ENCODE measurements around the gene SIPA1L3.

DNA sequence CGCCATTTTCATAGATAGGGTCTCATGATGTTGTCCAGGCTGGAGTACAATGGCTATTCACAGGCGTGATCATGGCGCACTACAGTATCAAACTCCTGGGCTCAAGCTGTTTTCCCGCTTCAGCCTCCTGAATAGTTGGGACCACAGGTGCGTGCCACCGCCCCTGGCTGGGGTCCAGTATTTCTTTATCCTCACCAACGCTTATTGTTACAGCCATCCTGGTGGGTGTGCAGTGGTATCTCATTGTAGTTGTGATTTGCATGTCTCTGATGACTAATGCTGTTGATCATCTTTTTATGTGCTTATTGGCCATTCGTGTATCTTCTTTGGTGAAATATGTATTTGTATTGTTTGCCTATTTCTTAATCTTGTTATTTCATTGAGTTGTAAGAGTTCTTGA is 49.0 kb downstream of the SIPA1L3 start:
- TF ChIP-seq CTCF (conservative IDR thresholded peaks at IDR 0.05; ENCODE audit: low read depth in 2 of 2) (no peak), EZH2phosphoT487 (IDR thresholded peaks at IDR 0.05; ENCODE audit: unreplicated experiment) (no peak), EZH2 (IDR thresholded peaks at IDR 0.05; ENCODE audit: low read depth, unreplicated experiment) (no peak), STAT1 (IDR thresholded peaks at IDR 0.05; ENCODE audit: unreplicated experiment) (no peak), REST (IDR thresholded peaks at IDR 0.05; ENCODE audit: unreplicated experiment) (no peak), CREB1 (CRISPR knock-in tag; IDR thresholded peaks at IDR 0.05; ENCODE audit: low read depth) (no peak), POLR2AphosphoS5 (IDR thresholded peaks at IDR 0.05; ENCODE audit: low read depth) (no peak), ETS1 (IDR thresholded peaks at IDR 0.05) (no peak), JUNB (IDR thresholded peaks at IDR 0.05; ENCODE audit: unreplicated experiment) (no peak), NANOG (IDR thresholded peaks at IDR 0.05; ENCODE audit: borderline replicate concordance) (no peak), ZNF114 (CRISPR knock-in tag; IDR thresholded peaks at IDR 0.05) (no peak)

All from GM23338 (cell line).